SU-DHL-6 (cell line): ENCODE data around the gene MICAL2.

Source experiments
- H2AFZ ChIP-seq: fragments of 200-600 bp; sonication (generic); 2 replicates; pipeline ENCODE4 v1.6.1; 2014; ENCODE audit warnings: low read depth, mild to moderate bottlenecking, moderate library complexity, mixed read lengths, antibody characterized with exemption, low read length; ENCODE audit not compliant: severe bottlenecking
- H3F3A ChIP-seq: fragments of 200-600 bp; shearing (Covaris generic); 2 replicates; pipeline ENCODE4 v1.6.0; 2016; ENCODE audit warnings: antibody characterized with exemption, mild to moderate bottlenecking; ENCODE audit not compliant: insufficient read depth
- H3K27ac ChIP-seq: fragments of 200-600 bp; sonication (generic); 2 replicates; pipeline ENCODE4 v1.5.1; 2016; ENCODE audit warnings: low read depth, mild to moderate bottlenecking, low read length, moderate library complexity, mixed read lengths
- H3K27me3 ChIP-seq: fragments of 200-600 bp; sonication (generic), shearing (Covaris generic); 2 replicates; pipeline ENCODE4 v1.6.0; 2014; ENCODE audit warnings: mild to moderate bottlenecking, low read length
- H3K36me3 ChIP-seq: fragments of 200-600 bp; sonication (generic); 2 replicates; pipeline ENCODE4 v1.6.1; 2014; ENCODE audit warnings: mild to moderate bottlenecking, low read length, mixed read lengths
- H3K4me2 ChIP-seq: fragments of 300-600, 200-600 bp; shearing (Covaris generic), sonication (generic); 2 replicates; pipeline ENCODE4 v1.6.0; 2014; ENCODE audit warnings: low read length, low read depth, mild to moderate bottlenecking; ENCODE audit not compliant: poor library complexity, severe bottlenecking
- H3K4me3 ChIP-seq: fragments of 200-600 bp; sonication (generic); 2 replicates; pipeline ENCODE4 v1.5.1; 2014; ENCODE audit warnings: antibody characterized with exemption, low read length, mild to moderate bottlenecking, mixed read lengths; ENCODE audit not compliant: insufficient read depth, poor library complexity, severe bottlenecking
- H3K79me2 ChIP-seq: fragments of 200-600 bp; sonication (generic); 2 replicates; pipeline ENCODE4 v1.6.1; 2014; ENCODE audit warnings: mild to moderate bottlenecking, low read length, moderate library complexity; ENCODE audit not compliant: insufficient read depth
- H3K9ac ChIP-seq: fragments of 200-600 bp; sonication (generic); 2 replicates; pipeline ENCODE4 v1.7.0; 2014; ENCODE audit warnings: mild to moderate bottlenecking, low read length
- H3K9me2 ChIP-seq: fragments of 200-600 bp; sonication (generic); replicated peaks from 2 replicates; pipeline ENCODE4 v1.6.1; 2014; ENCODE audit warnings: low read length; ENCODE audit not compliant: insufficient read depth
- H3K9me3 ChIP-seq: fragments of 200-600 bp; sonication (generic); 2 replicates; pipeline ENCODE4 v1.6.1; 2014; ENCODE audit warnings: low read length, mixed read lengths; ENCODE audit not compliant: insufficient read depth
- H4K20me1 ChIP-seq: fragments of 200-600 bp; sonication (generic); 2 replicates; pipeline ENCODE4 v1.6.1; 2014; ENCODE audit warnings: low read depth, mild to moderate bottlenecking, antibody characterized with exemption, low read length, moderate library complexity, mixed read lengths
- EZH2phosphoT487 ChIP-seq: fragments of 200-600 bp; sonication (generic), shearing (Covaris generic); conservative IDR thresholded peaks from 2 replicates; pipeline ENCODE4 v1.6.1; 2018; ENCODE audit warnings: mild to moderate bottlenecking, antibody characterized with exemption, low read length, moderate library complexity, mixed read lengths
- TF ChIP-seq, protein P1 (sequence below): fragments of 200-600 bp; sonication (generic); IDR thresholded peaks from one replicate; pipeline ENCODE4 v1.5.1; 2017; ENCODE audit warnings: antibody characterized with exemption, mild to moderate bottlenecking, low read length, moderate library complexity; ENCODE audit not compliant: insufficient read depth, poor library complexity, severe bottlenecking

Gene MICAL2

DNA sequence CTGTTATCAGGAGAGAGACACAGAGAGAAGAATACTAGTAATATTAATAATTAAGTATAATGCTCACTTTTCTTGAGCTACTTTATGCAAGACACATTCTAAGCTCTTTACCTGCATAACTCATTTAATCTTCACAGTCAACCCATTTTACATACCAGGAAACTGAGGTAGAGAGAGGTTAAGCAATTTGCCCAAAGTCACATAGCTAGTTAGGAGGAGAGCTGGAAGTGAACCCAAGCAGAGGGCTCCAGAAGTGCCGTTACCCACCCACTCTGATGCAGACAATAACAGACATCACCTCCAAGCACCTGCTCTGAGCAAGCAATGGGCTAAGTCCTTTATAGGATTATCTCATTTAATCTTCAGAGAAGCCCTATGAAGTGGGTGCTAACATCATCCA lies 24.8 kb downstream of the MICAL2 start:
- no peak overlapping the region for H3K27ac ChIP-seq
- H3K9me3 ChIP-seq = no peaks in the 10 kb centered on the region
- H4K20me1 ChIP-seq = no peaks in the 10 kb centered on the region
- no peak overlapping the region for H3K4me2 ChIP-seq
- H3K36me3 ChIP-seq = no peaks in the 10 kb centered on the region
- H3K4me3 ChIP-seq = no peak overlapping the region
- TF ChIP-seq, protein P1, sequence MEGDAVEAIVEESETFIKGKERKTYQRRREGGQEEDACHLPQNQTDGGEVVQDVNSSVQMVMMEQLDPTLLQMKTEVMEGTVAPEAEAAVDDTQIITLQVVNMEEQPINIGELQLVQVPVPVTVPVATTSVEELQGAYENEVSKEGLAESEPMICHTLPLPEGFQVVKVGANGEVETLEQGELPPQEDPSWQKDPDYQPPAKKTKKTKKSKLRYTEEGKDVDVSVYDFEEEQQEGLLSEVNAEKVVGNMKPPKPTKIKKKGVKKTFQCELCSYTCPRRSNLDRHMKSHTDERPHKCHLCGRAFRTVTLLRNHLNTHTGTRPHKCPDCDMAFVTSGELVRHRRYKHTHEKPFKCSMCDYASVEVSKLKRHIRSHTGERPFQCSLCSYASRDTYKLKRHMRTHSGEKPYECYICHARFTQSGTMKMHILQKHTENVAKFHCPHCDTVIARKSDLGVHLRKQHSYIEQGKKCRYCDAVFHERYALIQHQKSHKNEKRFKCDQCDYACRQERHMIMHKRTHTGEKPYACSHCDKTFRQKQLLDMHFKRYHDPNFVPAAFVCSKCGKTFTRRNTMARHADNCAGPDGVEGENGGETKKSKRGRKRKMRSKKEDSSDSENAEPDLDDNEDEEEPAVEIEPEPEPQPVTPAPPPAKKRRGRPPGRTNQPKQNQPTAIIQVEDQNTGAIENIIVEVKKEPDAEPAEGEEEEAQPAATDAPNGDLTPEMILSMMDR = no peak
- no peak overlapping the region for H3K9ac ChIP-seq
- no peaks in the 10 kb centered on the region for H3K27me3 ChIP-seq
- H3K9me2 ChIP-seq = no peaks in the 10 kb centered on the region
- no peaks in the 10 kb centered on the region for H3K79me2 ChIP-seq
- no peak overlapping the region for H2AFZ ChIP-seq
- no peaks in the 10 kb centered on the region for H3F3A ChIP-seq

DNA sequence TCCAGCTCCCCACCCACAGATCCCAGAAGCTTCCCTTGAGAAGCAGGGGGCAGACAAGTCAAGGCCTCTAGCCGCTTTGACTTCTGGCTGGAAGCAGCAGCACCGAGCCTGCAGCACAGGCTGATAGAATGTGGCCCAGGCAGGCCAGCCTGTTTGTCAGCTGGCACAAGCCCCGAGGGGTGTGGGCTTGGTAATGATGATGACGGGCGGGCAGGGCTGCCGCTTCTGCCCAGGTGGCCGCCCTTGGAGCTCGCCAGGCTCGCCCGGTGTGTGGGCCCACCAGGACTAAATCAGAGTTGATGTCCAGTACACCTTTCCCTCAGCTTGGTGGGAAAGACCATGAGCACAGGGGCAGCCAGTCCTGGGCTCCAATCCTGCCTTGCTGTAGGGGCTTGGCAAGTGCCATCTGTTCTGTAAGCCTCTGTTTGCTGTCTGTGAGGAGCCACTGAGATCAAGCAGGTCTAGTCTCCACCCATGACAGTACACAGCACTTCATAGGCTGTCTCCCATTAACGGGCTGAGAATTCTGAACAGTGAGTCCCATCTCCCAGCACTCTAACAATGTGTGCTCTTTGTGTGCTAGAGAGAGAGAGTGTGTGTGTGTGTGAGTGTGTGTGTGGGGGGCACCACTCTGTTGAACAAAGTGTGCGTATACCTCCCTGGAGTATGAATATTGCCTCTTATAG lies 26.8 kb downstream of the MICAL2 start:
- H3K79me2 ChIP-seq = no peaks in the 10 kb centered on the region
- H3K9me2 ChIP-seq = no peaks in the 10 kb centered on the region
- H3K27ac ChIP-seq = no peak overlapping the region
- TF ChIP-seq EZH2phosphoT487 = no peak
- TF ChIP-seq, protein P1 = no peak
- no peak overlapping the region for H3K4me3 ChIP-seq
- no peak overlapping the region for H2AFZ ChIP-seq
- no peaks in the 10 kb centered on the region for H3F3A ChIP-seq
- no peak overlapping the region for H3K9ac ChIP-seq
- no peaks in the 10 kb centered on the region for H4K20me1 ChIP-seq
- no peaks in the 10 kb centered on the region for H3K9me3 ChIP-seq
- no peaks in the 10 kb centered on the region for H3K27me3 ChIP-seq
- H3K36me3 ChIP-seq = no peaks in the 10 kb centered on the region
- no peak overlapping the region for H3K4me2 ChIP-seq

DNA sequence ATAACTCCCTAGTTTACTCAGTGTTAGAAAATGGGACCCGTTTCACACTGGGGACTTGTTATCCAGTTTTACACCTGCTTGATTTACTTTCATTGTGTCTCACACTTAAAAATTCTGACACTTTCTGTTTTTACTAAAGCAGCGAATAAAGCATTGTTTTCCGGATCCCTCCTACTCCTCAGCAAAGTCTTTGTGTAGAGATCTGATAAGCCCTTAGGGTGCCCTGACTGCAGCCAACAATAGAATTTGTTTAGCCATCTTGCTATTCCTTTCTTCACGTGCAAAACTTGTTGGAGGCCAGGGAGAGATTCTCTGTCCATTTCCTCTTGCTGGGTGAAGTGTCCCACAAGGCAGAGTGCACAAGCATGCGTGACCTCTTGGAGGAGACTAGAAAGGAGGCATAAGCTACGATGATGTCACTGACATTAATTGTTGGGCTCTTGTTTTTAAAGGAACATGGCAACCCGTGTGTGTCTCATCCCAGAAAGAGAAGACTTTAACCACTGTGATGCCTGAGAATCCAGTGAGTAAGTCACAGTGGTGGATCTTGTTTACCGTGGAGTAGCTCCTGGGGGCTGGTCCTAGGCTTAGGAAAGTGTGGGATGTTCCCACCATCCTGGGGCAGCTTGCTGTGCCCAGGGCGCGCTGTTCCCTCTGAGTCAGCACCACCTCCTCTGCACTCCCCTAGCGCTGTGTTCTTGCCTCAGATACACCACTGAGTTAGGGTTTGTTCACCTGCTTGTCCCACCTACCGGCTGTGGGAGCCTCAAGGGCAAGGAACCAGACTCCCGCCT lies 27.7 kb downstream of the MICAL2 start:
- H3K79me2 ChIP-seq = no peaks in the 10 kb centered on the region
- TF ChIP-seq, protein P1 = no peak
- no peak for TF ChIP-seq EZH2phosphoT487
- H3K27me3 ChIP-seq = no peaks in the 10 kb centered on the region
- H2AFZ ChIP-seq = no peak overlapping the region
- no peak overlapping the region for H3K4me2 ChIP-seq
- no peak overlapping the region for H3K27ac ChIP-seq
- no peaks in the 10 kb centered on the region for H3K36me3 ChIP-seq
- H3K9me3 ChIP-seq = no peaks in the 10 kb centered on the region
- no peaks in the 10 kb centered on the region for H4K20me1 ChIP-seq
- H3K4me3 ChIP-seq = no peak overlapping the region
- H3F3A ChIP-seq = no peaks in the 10 kb centered on the region
- H3K9me2 ChIP-seq = no peaks in the 10 kb centered on the region
- no peak overlapping the region for H3K9ac ChIP-seq
